Activated CD4-positive, alpha-beta T cell treated with anti-CD3 and anti-CD28 coated beads for 4 hours (primary cell): ENCODE results near the gene SLC7A14.

Experiments used
- DNase-seq, 2 donors: peaks; one replicate each; pipeline ENCODE4 v3.0.0-alpha.2; 2020

Gene SLC7A14

DNA sequence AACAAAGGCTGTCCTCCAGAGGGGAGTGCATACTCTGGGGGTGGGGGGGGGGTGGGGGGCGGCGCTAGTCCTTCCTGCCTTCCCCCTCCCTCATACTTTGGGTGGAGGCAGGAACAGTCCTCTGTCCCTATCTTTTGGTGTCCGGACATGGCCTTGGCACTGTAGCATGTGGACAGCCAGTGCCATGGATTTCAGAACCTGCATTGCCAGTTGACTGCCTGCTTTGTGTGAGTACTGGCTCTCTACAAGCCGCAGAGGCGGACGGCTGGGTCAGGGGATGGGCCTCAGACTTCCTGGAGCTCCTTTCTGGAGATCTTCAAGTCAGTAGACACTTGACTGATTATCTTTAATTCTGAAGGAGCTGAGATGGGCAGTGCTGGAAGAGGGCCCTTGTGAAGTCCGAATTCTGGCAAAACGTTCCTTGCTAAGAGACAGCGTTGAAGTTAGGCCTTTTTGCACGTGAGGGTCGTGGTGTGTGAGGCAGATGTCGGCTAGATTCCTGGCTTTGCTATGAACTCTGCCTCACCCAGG, 164.7 kb downstream of the SLC7A14 start:
- DNase-seq: no peak

DNA sequence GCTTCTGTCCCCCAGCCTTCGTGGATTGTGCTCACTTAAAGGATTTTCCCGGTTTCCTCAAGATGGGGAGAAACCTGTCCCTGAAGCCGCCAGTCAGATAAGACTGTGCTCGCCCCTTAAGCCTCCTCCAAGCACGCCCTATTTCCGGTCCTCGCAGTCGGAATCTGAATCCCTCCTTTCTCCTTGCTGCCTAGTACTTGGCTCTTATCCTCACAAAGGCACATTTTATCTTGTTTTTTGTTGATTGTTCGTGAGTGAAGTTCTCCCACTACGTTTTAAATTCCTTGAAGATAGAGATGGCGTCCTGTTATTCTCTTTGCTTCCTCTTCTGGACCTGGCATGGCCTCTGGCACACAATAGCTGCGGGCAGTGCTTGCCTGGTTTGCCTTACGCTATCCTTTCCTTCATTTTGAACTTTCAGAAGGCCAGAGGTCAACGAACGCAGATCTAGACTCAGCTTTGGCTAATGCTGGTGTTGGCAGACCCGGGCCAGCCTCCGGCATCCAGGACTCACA, 165.5 kb downstream of the SLC7A14 start:
- no peak for DNase-seq

DNA sequence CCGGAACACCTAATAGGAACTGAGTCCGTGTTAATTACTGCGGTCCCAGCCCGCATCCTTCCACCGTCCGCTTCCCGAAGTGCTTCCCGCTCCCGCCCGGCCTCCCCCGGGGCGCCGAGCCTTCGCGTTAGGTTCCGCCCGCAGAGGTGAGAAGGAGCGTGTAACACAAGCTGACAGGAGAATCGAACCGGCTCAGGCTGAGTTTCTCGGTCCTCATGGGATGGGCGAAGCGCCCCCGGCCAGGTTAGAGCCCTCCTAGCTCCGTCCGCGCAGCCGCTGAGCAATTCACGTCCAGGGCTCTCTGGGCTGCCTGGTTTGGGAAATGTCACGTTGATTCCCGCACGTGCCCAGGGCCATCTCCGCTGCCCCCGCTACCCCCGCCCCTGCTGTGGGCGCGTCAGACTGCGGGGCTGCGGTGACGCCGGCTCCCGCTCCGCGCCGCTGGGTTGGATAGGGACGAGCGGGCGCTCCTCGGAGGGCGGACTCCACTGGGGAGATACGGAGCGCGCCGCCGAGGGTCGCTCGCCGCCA, 166.3 kb downstream of the SLC7A14 start:
- DNase-seq: no peak

DNA sequence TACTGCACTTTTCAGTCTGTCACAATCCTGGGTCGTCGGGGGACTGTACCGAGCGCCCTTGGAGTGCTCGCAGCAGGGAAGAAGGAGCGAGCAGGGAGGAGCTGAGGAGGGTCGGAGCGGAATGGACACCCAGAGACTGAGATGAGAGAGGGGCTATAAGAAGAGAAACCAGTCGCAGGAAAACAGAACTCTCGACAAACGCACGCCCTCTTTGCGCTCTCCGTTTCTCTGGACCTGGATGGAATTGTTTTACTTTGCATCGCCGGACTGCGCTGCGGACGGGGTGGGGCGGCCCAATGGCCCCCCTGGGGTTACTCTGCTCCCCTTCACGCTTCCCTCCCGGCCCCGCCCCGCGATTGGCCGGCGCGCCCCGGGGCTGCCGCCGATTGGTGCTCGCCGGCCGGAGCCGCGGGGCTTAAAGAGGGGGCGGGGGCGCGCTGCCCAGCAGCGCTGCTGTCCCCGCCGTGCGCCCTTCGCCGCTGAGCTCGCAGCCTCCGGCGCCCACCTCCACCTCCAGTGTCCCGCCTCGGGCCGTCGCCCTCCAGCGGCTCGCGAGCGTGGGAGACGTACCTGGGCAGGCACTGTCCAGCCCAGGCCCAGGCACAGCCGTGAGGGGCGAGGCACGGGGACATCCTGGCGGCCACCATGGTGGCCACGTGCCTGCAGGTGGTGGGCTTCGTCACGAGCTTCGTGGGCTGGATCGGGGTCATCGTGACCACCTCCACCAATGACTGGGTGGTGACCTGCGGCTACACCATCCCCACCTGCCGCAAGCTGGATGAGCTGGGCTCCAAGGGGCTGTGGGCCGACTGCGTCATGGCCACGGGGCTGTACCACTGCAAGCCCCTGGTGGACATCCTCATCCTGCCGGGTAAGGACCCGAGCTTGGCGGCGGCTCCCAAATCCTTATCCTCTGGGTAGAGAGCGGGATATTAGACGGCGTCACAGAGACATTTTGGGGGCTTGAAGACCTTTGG, 167.2 kb downstream of the SLC7A14 start, which contains the start of gene CLDN11:
TSS of gene CLDN11 (plus strand) at position 447 of the 977 bp plus-strand sequence. CDS start at position 646, 199 bp downstream.
- no peak for DNase-seq

DNA sequence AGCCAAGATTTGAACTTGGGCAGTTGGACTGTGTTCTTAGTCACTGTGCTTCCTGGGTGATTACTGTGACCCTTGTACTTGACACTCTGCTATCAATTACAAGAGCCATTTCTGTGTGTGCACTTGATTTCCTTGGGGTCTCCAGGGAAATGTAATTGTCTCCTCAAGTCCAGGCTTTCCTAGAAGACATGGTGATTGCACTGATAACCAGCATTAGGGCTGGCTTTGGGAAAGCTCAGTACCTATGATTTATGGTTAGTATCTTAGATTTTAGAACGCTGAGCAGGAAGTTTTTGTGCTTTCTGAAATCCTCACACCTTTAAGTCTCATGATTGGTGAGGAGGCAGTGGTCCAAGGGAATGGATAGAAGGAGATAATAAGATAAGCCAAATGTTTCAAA, 168.8 kb downstream of the SLC7A14 start:
- no peak for DNase-seq

DNA sequence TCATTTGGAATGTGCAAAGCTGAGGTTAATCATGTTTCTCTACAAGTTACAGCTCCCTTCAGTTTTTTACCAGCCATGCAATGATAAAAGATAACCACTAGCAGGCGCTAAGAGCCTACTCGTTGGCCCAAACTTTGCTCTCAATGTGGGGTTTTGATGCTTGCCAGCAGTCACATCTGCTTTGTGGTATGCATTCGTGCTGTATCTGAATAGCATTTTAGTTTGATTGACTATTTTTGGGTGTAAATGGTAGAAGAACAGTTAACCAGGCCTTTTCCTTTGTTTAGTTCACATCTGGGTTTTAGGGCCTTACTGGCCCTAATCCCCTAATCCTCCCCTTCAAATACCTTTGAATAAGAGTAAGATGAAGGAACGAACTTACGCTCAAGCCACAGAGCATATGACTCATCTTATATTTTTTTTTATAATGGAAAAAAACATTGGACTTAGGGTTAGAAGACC, 171.6 kb downstream of the SLC7A14 start:
- DNase-seq: peak; percentile 20 to 35

DNA sequence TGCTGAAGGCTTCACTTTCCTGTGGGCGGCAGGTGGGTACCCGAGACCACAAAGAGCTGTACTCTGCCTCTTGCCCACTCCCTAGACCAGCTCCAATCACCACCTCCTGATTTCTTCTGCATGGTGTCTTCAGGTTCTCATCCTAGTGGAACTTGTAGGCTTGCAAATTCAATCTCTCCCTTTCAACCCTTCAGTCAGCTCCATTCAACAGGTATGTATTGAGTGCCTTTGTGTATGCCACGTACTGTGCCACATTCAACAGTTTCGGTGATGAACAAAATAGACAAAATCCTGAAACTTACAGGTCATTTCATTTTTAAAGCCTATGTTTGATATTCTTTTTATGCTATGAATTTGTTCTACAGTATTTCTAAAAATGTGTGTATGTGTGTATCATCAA, 172.6 kb downstream of the SLC7A14 start:
- DNase-seq: no peak

DNA sequence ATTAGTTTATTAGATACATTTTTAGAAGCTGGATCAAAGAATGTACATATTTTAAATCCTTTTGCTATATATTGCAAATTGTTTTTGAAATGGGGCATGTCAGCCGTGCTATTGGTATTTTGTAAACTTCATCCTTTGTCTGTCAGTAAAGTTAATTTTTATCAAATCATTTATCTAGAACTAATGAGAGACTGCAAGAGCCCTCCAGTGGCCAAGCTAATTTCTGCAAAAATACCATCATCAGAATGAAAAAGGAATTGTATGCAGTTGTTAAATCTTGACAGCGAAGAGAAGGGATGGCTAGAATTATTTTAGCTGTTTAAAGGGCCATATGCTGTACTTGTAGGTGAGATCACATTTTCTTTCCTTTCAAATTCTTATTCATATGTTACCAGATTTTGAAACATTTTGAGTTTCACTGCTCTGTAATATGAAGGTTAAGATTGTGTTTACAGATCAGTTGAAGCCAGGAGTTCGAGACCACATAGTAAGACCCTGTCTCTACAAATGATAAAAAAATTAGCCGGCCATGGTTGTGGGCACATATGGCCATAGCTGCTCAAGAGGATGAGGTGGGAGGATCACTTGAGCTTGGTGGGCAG, 175.3 kb downstream of the SLC7A14 start:
- no peak for DNase-seq
